GM12864 (cell line): ENCODE results near the gene NR1D1.

Experiments
- DNase-seq: peaks from one replicate; pipeline ENCODE4 v3.0.0-alpha.2; 2011; ENCODE audit warnings: low read depth
- H3K4me3 ChIP-seq: 2 replicates; pipeline ENCODE4 v1.5.1; 2011; ENCODE audit warnings: mild to moderate bottlenecking, low read depth, low read length, control low read depth
- TF ChIP-seq, protein P1 (sequence below): IDR thresholded peaks from 2 replicates; pipeline ENCODE4 v1.5.1; 2011; ENCODE audit warnings: low read depth, mild to moderate bottlenecking, moderate library complexity, low read length, control low read depth, inconsistent platforms; ENCODE audit errors: missing control alignments

The NR1D1 gene

DNA sequence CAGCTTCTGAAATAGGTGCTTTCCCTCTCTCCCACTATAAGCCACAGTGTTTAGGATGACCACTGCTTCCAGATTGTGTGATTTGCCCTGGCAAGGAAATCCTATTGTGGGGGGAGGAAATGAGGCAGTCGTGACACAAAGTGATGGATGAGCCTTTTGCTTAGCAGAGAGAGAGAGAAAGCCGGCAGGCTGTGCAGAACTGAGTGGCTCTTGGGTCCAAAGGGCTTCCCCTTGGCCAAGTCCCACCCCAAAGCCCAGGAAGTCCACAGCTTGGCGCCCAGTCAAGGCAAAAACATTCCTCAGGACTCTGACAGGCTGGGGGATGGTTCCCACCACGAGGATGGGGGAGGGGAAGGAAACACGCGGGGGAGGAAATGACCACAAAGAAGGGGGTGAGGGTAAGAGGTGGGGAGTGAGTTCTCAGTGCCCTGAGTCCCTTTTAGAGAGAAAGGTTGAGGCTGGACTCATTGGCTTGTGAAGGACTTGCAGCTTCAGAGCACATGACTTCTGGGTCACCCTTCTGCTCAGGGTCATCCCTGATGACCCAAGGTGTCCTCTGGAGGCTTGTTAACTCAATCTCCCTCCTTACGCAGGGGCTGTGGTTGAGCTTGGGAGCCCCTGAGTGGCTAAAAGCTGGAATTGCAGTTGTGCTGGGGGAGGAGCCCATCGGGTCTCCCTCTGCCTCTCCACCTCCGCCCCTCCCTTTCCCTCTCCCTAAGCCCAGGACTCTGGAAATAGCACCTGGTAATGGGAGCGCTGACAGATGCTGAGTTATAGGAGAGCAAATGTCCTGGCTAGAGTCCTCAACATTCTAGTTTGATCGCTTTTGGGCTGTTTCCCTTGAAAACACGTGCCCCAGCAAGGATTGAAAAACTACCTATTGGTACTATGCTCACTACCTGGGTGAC, 11.1 kb upstream of the NR1D1 start:
- H3K4me3 ChIP-seq = no peak overlapping the region
- TF ChIP-seq, protein P1, sequence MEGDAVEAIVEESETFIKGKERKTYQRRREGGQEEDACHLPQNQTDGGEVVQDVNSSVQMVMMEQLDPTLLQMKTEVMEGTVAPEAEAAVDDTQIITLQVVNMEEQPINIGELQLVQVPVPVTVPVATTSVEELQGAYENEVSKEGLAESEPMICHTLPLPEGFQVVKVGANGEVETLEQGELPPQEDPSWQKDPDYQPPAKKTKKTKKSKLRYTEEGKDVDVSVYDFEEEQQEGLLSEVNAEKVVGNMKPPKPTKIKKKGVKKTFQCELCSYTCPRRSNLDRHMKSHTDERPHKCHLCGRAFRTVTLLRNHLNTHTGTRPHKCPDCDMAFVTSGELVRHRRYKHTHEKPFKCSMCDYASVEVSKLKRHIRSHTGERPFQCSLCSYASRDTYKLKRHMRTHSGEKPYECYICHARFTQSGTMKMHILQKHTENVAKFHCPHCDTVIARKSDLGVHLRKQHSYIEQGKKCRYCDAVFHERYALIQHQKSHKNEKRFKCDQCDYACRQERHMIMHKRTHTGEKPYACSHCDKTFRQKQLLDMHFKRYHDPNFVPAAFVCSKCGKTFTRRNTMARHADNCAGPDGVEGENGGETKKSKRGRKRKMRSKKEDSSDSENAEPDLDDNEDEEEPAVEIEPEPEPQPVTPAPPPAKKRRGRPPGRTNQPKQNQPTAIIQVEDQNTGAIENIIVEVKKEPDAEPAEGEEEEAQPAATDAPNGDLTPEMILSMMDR = peak; percentile 88
- peak; percentile 55 for DNase-seq

DNA sequence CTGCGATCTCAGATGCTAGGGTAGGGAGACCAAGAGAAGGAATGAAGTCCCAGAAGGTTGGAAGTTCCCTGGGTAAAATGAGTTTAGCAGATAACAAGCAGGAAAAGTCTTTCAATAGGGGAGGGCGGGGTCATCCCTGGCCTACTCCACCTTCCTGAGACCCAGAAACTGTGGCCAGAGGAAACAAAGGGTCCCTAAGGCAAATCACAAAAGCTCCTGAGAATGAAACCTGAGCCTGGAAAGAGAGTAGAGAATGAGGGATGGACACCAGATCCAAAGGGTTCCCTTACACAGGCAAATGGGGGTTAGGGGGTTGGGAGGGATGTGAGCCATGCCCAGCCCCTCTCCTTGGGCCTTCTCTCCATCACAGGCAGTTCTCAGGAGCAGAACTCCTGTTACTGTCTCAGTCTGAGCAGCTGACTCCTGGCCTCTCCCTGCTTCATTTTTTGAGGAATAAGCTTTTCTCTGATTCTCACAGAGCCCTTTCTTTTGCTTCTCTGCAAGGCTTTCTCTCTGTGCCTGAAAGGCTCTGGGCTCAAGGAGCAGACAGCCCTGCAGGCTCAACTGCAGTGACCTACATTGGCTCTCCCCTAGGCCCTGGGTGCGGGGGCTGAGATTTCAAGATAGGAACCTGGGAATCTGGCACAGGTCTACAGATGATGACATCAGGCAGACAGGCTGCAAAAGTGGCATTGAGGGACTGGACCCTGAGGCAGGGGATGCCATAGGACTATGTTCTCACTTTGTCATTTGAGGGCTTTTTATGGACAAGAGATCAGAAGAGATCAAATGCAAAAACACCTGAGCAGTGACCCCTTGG, 9.8 kb upstream of the NR1D1 start:
- DNase-seq = no peak
- TF ChIP-seq, protein P1 = no peak
- H3K4me3 ChIP-seq = no peak overlapping the region

DNA sequence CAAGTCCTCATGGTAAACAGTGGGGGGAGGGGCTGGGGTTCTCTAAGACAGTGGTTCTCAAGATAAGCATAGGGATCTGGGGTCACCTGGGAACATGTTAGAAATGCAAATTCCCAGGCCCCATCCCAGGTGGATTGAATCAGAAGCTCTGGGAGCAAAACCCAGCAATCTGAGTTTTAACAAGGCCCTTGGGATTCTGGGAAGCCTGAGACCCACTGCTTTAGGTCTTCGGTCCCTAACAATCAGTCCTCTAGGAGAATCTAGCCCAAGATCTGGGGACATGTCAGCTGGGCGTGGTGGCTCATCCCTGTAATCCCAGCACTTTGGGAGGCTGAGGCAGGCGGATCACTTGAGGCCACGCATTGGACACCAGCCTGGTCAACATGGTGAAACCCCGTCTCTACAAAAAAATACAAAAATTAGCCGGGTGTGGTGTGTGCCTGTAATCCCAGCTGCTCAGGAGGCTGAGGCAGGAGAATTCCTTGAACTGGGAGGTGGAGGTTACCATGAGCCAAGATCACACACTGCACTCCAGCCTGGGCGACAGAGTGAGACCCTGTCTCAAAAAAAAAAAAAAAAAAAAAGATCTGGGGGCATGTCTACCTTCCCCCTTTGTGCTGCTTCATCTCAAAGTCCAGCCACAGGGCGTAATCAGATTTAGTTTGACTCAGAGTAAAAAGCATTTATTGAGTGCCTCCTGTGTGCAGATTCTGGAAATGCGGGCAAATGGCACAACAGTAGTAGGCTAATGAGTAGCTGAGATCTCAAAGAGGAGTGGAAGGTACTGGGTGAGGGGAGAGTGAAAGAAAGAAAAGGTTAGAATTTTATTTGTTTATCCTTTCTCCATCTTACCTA, 8.8 kb upstream of the NR1D1 start:
- TF ChIP-seq, protein P1 = peak; percentile 28
- DNase-seq = no peak
- no peak overlapping the region for H3K4me3 ChIP-seq

DNA sequence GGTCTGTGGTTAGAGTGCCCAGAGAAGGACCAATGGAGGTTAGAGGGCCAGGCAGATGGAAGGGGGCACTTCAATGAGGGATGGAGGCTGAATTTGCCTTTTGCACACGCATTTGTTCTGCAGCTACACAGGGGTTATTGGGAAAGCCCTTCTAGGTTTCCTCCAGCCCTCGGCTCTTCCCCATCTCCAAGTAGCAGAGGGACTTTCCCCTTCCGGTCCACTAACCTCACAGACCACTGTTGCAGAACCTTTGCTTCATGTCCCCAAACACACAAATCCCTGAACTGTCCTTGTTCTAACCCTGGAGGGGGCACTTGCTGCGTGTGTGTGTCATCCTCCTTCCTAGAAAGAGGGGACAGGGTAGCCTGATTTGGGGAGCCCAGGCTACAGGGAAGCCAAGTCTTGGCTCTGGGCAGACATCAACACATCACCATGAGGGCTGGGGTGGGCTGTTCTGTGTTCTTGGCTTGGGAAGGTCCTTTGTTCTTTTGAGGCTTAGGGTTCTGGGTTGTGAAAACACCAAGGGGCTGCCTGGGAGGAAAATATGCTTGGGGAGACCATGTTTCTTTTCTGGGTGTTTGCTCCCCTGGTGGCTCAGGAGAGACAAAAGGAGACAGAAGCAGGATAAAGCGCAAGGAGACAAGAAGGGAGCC, 7.3 kb upstream of the NR1D1 start:
- no peak for DNase-seq
- TF ChIP-seq, protein P1 = no peak
- no peak overlapping the region for H3K4me3 ChIP-seq

DNA sequence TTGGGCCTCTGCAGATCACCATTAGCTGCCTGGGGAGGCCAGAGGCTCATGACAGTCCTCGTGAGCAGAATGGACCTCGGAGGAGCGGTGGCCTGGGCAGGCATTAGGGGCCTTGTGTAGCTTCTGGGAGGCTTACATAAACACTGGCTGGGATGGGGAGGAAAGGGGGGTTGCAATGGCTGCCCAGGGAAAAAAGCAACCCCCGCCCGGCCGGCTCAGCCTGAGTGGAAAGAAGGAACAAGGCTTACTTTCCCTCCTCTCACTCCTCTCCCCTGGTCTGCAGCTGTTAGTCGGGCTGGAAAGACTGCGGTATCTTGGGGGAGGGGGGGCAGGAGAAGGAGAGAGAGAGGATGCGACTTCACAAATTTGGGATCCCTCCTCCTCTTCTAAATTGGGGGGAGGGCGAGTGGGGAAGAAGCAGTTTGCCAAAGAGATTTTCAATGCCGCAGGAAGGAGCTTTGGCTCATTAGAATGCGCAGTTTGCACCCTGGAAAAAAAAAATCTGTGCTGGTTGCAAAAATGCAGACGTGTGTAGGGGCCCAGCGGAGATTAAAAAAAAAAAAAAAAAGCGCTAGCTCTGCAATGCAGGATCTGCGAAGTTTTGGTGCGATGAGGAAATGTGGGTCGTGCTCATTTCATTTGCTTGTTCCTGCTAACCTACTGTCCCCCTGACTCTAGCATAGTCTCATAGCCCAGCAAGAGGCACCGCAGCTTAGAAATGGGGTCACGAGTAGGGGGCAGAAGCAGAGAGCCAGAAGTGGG, 6.6 kb upstream of the NR1D1 start:
- H3K4me3 ChIP-seq = no peak overlapping the region
- no peak for DNase-seq
- TF ChIP-seq, protein P1 = no peak
